ENCODE measurements around the gene BTBD16. TPM values are rescaled to one million over a fixed set of nuclear protein-coding genes. Genes with fewer than 3 reads are reported as not detected.

Gene BTBD16
- total and polyA plus RNA-seq, 2 donors (not counting 1 experiment from before 2014, with no cell fraction given): not detected

DNA sequence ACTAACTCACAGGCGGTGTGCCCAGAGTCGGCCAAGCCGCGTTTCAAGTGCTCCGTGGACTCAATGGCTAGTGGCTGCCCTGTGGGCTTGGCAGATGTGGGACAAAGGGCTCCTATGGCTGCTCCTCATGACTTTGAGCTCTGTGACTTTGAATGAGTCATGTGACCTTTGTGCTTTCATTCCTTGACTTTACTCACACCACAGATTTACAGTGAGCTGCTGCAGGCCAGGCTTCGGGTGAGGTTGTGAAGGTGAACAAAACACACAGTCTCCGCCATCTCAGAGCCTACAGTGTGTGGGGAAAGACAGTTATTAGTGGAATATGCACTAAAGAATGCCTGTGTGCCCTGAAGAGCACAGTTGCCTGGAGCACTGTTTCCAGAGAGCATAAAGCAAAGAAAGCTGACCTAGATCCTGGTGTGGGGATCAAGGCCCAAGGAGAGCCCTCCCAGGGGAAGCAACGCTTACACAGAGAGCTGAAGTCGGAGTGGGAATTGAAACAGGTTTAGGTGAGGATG, 73.7 kb downstream of the BTBD16 start:
- ChIA-PET CTCF (interaction anchor here (0.9 to 4.3 kb wide), 10 partner anchors 11 to 221 kb away, joined by 3 to 114 read pairs (median 4); partner anchors contain the start of gene PLEKHA1), POLR2A (interaction anchor here (0.6 kb wide), 1 partner anchor 24 kb away, joined by 10 read pairs; no protein-coding TSS in a partner anchor)
- peaks cover 0 to 2% (median 0%) of the 10 kb centered on the region in 3 donors for H3K9me3 ChIP-seq (ENCODE audit: control extremely low read depth in 1 of 3, control insufficient read depth in 2 of 3, insufficient read depth in 1 of 3, low read length in 2 of 3)
- WGBS (ENCODE audit: insufficient coverage): 96% methylated on average over 7 of the region's 9 CpGs
- no peaks in the 10 kb centered on the region for H3K36me3 ChIP-seq (replicated peaks in 1 of 2; ENCODE audit: control extremely low read depth in 1 of 2, control insufficient read depth in 1 of 2, extremely low read depth in 1 of 2, insufficient read depth in 2 of 2, low read length in 1 of 2)
- peaks cover 20 to 22% of the 10 kb centered on the region in 2 donors for H3K4me1 ChIP-seq (ENCODE audit: control insufficient read depth in 2 of 2, insufficient read depth in 2 of 2, low read length in 2 of 2)
- DNase-seq: no peak
- H3K9ac ChIP-seq (ENCODE audit: low read length): no peak overlapping the region
- H3K4me2 ChIP-seq (replicated peaks; ENCODE audit: low read depth, low read length, poor library complexity, severe bottlenecking): no peak overlapping the region
- intact Hi-C loops (cut with micrococcal nuclease): loop anchor here (10.0 kb wide), 1 partner anchor 1210 kb away; no protein-coding TSS in a partner anchor
- no peak overlapping the region for H3K27ac ChIP-seq (ENCODE audit: low read length in 2 of 2)
- H3K4me1 Mint-ChIP-seq: peaks cover 22% of the 10 kb centered on the region
- no peak overlapping the region for H2AFZ ChIP-seq (ENCODE audit: insufficient read depth, low read depth, low read length, poor library complexity, severe bottlenecking)
- H3K27ac Mint-ChIP-seq: no peak overlapping the region
- no peak for ATAC-seq (ENCODE audit: low read depth)
- H4K20me1 ChIP-seq (ENCODE audit: control insufficient read depth, insufficient read depth, low read length, poor library complexity, severe bottlenecking): no peaks in the 10 kb centered on the region
- H3K4me3 Mint-ChIP-seq: no peak overlapping the region
- H3K9me3 Mint-ChIP-seq (ENCODE audit: insufficient read depth): no peaks in the 10 kb centered on the region
- H3K27me3 ChIP-seq (replicated peaks in 1 of 4; ENCODE audit: control extremely low read depth in 1 of 4, control insufficient read depth in 3 of 4, insufficient read depth in 4 of 4, low read length in 3 of 4): peaks cover 0 to 3% (median 1%) of the 10 kb centered on the region in 4 experiments
- H3K79me2 ChIP-seq (ENCODE audit: control insufficient read depth, insufficient read depth, low read length): no peaks in the 10 kb centered on the region
- H3K4me3 ChIP-seq (ENCODE audit: control extremely low read depth in 1 of 5, extremely low read depth in 1 of 5, insufficient read depth in 1 of 5, low read depth in 2 of 5, low read length in 4 of 5): no peak overlapping the region
- H3K27me3 Mint-ChIP-seq: peaks cover 16% of the 10 kb centered on the region
- no peak for TF ChIP-seq EZH2 (IDR thresholded peaks at IDR 0.05; ENCODE audit: borderline replicate concordance, insufficient read depth, low read depth, low read length, poor library complexity, severe bottlenecking)
- TF ChIP-seq, protein P1, sequence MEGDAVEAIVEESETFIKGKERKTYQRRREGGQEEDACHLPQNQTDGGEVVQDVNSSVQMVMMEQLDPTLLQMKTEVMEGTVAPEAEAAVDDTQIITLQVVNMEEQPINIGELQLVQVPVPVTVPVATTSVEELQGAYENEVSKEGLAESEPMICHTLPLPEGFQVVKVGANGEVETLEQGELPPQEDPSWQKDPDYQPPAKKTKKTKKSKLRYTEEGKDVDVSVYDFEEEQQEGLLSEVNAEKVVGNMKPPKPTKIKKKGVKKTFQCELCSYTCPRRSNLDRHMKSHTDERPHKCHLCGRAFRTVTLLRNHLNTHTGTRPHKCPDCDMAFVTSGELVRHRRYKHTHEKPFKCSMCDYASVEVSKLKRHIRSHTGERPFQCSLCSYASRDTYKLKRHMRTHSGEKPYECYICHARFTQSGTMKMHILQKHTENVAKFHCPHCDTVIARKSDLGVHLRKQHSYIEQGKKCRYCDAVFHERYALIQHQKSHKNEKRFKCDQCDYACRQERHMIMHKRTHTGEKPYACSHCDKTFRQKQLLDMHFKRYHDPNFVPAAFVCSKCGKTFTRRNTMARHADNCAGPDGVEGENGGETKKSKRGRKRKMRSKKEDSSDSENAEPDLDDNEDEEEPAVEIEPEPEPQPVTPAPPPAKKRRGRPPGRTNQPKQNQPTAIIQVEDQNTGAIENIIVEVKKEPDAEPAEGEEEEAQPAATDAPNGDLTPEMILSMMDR (IDR thresholded peaks at IDR 0.05): no peak

DNA sequence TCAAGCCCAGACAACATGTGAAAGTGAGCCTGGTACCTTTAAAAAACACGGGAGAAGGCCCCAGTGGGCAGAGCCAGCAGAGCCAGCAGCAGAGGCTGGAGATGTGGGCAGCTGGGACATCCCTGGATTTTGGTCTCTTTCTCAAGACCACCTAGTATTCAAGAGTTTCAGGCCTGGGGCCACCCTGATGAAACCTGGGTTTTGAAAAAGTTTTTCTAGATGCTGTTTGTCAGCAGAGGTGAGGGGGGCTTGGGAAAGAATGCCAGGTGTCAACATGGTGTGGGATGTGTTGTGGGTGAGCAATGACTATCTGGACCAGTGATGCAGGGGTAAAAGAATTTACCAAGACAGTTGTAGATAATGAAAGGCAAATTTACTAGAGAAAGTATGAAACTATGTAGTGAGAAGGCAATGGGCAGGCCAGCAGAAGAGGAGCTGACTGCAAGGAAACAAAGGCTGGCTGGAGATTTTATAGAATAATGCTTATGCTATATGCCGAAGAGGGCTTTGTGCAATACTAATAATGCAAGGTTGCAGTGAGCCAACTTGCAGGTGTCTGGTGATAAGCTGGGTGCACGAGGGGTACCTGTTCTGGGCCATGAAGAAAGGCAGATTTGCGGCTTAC, 75.3 kb downstream of the BTBD16 start:
- intact Hi-C loops (cut with micrococcal nuclease): loop anchor here (10.0 kb wide), 1 partner anchor 1208 kb away; no protein-coding TSS in a partner anchor
- Histone ChIP-seq H2AFZ (ENCODE audit: insufficient read depth, low read depth, low read length, poor library complexity, severe bottlenecking) (no peak overlapping the region), H4K20me1 (ENCODE audit: control insufficient read depth, insufficient read depth, low read length, poor library complexity, severe bottlenecking) (no peaks in the 10 kb centered on the region), H3K27me3 (replicated peaks in 1 of 4; ENCODE audit: control extremely low read depth in 1 of 4, control insufficient read depth in 3 of 4, insufficient read depth in 4 of 4, low read length in 3 of 4) (peaks cover 0 to 6% (median 1%) of the 10 kb centered on the region in 4 experiments), H3K79me2 (ENCODE audit: control insufficient read depth, insufficient read depth, low read length) (no peaks in the 10 kb centered on the region), H3K4me3 (ENCODE audit: control extremely low read depth in 1 of 5, extremely low read depth in 1 of 5, insufficient read depth in 1 of 5, low read depth in 2 of 5, low read length in 4 of 5) (no peak overlapping the region), H3K4me1 (ENCODE audit: control insufficient read depth in 2 of 2, insufficient read depth in 2 of 2, low read length in 2 of 2) (peaks cover 20 to 22% of the 10 kb centered on the region in 2 donors), H3K4me2 (replicated peaks; ENCODE audit: low read depth, low read length, poor library complexity, severe bottlenecking) (no peak overlapping the region), H3K36me3 (replicated peaks in 1 of 2; ENCODE audit: control extremely low read depth in 1 of 2, control insufficient read depth in 1 of 2, extremely low read depth in 1 of 2, insufficient read depth in 2 of 2, low read length in 1 of 2) (no peaks in the 10 kb centered on the region), H3K9me3 (ENCODE audit: control extremely low read depth in 1 of 3, control insufficient read depth in 2 of 3, insufficient read depth in 1 of 3, low read length in 2 of 3) (peaks cover 0 to 10% (median 0%) of the 10 kb centered on the region in 3 donors), H3K9ac (ENCODE audit: low read length) (no peak overlapping the region), H3K27ac (ENCODE audit: low read length in 2 of 2) (no peak overlapping the region)
- ATAC-seq (ENCODE audit: low read depth): no peak
- Mint-ChIP-seq H3K4me1 (peaks cover 22% of the 10 kb centered on the region), H3K27ac (no peak overlapping the region), H3K27me3 (peaks cover 21% of the 10 kb centered on the region), H3K9me3 (ENCODE audit: insufficient read depth) (no peaks in the 10 kb centered on the region), H3K4me3 (no peak overlapping the region)
- ChIA-PET CTCF (interaction anchor here (1.4 to 2.1 kb wide), 3 partner anchors 47 to 89 kb away, joined by 3 to 6 read pairs (median 6); no protein-coding TSS in a partner anchor), POLR2A (no interaction called here)
- 83% methylated on average over 2 of the region's 4 CpGs for WGBS (ENCODE audit: insufficient coverage)
- TF ChIP-seq, protein P1 (IDR thresholded peaks at IDR 0.05): no peak
- TF ChIP-seq EZH2 (IDR thresholded peaks at IDR 0.05; ENCODE audit: borderline replicate concordance, insufficient read depth, low read depth, low read length, poor library complexity, severe bottlenecking): no peak
- DNase-seq: no peak

Measured in B cell (primary cell).